GM21526 (cell line): ENCODE measurements around the gene PLB1.
A peak's percentile ranks its signal among the peaks of the same experiment; 100 is the strongest.

Source experiments
- ATAC-seq: cut with Tn5 transposase; IDR thresholded peaks from one replicate; pipeline ENCODE4 v1.9.1; 2021; ENCODE audit warnings: moderate library complexity; ENCODE audit not compliant: unreplicated experiment, low FRiP score

Gene PLB1

DNA sequence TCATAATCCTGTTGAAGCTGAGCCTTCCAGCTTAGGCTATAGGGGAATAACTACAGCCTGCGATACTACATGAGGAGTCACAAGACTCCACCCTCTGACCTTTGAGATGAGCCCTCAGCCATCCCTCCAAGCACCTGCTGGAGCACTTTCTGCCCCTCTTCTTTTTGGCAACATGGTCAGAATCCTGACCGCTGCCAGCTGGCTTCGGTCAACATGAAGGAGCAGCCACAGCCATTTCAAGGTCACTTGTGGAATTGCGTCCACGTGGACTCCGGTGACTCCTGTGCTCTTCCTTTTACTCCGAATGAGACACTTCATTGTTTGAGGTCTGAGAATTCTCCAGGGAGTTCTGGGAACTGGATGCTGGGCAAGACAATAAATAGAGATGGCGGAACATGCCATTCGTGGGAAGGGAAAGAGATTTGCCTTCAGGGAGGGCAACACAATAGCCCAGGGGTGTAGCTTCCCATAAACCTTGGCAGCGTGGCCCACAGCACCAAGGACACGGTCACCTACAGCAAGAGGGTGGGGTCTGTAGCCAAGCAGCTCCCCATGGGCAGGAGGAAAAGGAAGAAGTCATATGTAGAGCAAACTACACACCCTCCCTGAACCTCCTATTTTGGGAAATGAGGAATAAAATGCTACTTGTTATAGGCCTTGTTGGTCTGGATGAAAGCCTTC is 182.5 kb downstream of the PLB1 start:
- no peak for ATAC-seq

DNA sequence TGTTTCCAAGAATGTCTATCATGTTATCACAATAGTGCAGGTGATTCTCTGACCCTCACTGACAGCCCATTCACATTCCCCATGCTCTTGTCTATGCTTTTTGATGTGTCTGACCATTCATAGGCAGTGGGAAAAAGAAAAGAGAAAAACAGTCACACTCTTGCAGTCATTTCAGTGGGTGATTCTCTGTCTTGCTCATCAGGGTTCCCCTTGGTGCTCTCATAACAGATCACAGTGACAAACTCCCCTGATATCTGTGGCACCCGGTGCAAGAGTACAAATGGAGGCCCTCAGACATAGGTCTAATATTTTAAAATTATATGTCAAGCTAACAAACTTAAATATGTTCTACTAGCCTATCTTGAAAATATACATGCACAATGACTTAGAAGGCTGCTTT is 183.1 kb downstream of the PLB1 start:
- ATAC-seq = no peak

DNA sequence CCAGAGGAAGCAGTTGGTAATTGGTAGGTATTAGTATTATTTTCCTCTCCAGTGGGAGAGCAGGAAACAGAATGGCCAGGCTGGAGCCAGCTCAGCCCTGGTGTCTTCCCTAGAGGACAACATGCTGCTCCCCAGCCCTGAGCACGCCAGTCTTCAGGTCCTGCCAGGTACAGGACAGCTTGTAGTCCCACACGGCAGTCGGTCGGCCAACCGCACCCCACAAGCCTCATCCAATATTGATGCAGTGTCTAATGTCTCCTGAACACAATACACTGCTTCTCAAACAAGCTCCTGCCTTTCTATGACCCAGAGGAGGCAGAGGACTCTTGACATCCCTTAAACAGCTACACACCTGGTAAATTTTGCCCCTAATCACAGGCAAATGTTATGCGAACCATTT is 184.8 kb downstream of the PLB1 start:
- ATAC-seq = no peak

DNA sequence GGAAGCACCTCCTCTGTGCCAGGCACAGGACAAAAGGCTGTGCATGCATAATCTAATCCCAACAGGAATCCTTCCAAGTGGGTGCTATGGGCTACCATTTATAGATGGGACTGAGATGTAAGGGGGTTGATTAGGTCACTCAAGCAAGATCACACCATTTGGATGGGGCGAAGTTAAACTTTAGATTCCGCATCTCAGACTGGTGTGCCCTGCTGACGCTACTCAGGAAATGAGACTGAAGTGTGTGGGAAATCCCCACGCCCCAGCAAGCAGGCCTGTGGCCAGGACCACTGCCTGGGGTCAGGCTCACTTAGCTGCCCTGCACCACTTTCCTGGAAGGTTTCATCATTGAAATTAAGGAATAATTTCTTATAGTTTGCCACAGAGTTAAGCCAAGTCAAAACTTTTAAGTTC is 185.3 kb downstream of the PLB1 start:
- peak; percentile 65 for ATAC-seq

DNA sequence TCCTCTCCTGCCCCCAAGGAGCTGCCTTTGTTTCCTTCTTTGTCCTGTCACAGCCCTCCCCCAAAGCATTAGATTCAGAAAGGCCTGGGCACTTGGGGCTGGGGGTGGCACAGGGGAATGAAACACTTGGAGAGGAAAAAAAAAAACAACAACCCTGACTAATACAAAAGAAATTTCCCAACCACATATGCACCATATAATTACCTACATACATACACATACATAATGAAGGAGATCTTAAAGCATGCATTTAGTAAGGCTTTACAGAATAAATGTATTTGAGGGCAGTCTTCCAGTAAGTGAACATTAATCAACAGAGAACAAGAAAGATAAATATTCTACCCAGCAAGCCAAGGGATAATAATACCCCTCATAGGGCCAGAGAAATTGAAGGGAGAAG is 185.7 kb downstream of the PLB1 start:
- no peak for ATAC-seq

DNA sequence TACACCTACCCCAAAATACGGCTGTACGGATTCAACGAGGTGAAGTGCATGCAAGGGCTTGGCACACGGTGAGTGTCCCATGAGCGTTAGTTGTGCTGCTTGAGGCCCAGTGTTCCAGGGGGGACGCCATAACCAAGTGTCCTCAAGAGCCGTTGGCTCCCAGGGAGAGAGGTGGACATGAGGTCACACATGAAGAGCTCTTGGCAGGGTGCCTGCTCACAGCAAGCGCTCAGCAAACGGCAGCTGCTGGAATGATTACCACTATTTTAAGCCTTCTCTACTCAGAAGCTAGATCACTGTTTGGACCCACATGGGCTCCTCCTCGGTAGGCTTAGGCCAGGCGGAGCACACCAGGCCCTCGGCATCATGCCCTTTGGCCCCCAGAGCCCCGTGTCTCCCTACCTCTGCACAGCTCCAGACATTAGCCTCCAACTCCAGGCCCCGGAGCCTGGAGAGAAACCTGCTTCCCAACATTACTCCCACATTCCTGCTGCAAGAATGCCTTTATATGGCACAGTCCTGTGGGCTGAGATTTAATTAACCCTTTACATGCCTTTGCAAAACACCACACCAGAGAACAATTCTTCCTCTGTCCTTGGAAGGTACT is 187.3 kb downstream of the PLB1 start:
- no peak for ATAC-seq

DNA sequence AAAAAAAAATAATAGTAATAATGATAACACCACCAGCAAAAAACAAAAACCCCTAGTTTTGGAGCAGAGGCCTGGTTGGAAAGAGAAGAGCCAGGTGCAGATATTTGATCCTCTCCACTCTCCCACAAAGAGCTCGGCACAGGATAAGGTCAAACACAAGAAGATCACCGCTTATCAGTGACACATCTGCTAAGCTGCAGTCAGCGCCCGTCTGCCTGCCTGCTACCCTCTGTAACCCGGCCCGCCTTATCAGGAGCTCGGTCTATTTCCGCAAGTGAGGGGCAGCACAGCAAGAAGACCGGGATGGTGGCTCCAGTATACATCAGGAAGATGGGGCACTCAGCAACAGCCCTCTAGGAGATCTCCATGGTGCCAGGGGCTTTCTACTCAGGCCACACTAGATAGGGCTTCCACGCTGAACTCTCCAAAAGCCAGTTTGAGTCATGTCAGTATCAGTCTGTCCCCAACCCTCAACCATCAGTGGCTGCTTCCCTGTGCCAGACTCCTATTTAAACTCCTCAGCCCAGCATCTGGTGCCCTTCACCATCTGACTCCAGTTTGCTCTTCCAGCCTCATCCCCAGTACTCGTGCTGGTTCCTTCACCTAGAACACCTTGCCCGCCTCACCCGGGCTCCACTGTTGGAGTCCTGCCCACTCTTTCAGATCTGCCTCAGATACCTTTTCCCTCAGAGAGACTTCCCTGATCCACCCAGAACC is 188.4 kb downstream of the PLB1 start:
- ATAC-seq = no peak

DNA sequence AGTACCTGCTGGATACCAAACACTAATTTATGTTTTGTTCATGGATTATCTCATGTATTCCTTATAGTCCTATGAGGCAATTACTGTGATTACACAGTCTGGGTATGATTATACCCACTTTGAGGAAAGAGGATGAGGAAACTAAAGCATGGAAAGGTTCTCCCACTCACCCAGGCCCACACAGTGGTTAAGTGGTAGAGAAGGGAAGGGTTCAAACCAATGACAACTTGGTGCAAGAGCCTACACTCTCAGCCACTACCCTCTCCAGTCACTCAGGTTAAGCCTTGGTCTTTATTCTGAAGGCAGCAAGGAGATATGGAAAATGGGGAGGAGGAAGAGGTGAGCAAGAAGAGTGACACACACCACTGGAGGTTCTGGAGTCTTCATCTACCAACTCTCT is 191.3 kb downstream of the PLB1 start:
- no peak for ATAC-seq

DNA sequence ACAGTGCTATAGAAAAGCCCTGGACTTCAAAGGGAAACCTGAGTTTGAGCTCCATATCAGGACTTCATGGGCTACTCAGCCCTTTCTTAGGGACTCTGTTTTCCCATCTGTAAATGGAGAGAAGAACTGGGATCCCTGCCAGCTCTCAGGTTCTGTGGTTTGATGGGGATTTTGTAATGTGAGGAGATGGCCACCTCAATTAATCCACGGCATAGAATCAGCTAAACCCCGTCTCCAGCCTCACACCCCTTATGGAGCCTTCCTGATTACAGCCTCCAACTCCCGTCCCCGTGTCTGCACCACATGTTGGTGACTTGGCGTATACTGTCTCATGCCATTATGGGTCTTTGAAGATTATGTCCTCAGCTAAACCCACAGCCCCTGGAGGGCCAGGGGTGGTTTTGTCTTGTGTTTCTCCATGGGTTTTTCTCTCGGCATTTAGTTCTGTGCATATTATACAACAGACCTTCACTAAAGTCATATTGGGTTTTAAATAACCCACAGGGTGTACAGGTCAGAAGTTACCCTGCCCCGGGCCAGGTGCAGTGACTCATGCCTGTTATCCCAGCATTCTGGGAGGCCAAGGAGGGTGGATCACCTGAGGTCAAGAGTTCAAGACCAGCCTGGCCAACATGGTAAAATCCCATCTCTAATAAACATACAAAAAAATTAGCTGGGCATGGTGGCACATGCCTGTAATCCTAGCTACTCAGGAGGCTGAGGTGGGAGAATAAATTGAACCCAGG is 192.0 kb downstream of the PLB1 start:
- no peak for ATAC-seq

DNA sequence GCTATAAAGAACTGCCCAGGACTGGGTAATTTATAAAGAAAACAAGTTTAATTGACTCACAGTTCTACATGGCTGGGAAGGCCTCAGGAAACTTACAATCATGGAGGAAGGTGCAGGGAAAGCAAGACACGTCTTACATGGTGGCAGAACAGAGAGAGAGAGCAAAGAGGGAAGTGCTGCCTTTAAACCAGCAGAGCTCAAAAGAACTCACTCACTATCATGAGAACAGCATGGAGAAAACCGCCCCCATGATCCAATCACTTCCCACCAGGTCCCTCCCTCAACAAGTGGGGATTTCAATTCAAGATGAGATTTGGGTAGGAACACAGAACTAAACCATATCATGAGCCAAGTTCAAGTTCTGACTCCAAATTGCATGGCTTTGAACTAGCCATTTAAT is 193.0 kb downstream of the PLB1 start:
- no peak for ATAC-seq

DNA sequence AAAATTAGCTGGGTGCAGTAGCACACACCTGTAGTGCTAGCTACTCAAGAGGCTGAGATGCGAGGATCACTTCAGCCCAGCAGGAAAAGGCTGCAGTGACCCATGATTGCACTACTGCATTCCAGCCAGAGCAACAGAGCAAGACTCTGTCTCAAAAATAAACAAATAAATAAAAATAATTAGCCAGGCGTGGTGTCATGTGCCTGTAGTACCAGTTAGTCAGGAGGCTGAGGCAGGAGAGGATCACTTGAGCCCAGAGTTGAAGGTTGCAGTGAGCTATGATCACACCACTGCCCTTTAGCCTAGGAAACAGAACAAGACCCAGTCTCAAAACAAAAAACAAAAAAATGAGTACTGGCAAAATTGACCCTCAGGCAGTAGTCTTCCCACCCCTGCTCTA is 193.9 kb downstream of the PLB1 start:
- no peak for ATAC-seq

DNA sequence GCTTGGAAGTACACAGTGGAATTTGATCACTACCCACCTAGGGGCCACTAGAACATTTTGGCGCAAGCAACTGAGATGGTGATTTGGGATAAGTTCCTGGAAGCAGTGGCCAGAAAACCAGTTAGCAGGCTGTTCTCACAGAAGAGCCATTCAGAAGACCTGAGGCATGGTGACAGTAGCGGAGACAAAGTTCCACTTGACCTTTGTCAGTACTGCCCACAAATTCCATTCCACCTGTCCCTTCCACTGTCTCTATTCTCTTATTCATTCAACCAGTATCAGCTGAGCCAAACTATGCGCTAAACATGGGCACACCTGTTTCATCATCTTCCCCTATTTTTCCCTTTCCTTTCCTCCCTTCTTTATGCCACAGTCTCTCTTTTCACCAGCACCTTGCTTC is 196.6 kb downstream of the PLB1 start:
- no peak for ATAC-seq

DNA sequence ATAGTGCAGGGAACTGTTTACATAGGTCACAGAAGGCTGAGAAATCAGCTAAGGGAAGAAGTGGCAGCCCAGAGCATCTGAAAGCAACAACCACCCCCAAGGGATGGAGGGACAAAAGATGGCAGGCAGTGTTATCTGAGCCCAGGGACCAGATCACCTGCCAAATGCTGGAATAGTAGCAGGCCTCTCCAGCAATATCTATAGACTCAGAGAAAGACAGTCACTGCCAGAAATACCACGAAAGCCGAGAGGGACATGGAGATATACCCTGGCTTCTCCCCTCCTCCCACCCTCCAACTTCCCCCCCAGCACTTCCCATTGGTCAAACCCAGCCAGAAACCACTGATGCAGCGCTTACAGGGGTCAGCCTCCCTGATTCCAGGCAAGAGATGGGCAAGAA is 197.4 kb downstream of the PLB1 start:
- ATAC-seq = no peak
